Uterus (tissue), 2 donors: ENCODE data around the gene MAPRE2.

Source experiments
- CTCF ChIP-seq, 4 experiments: fragments of 200-600 bp in 2 of 4; fragments of 450-650 bp in 2 of 4; sonication (generic) in 2 of 4; IDR thresholded peaks; one replicate each; pipeline ENCODE4 v1.5.1; 2016 to 2019; ENCODE audit warnings: antibody characterized with exemption in 4 of 4, mild to moderate bottlenecking in 2 of 4, moderate library complexity in 1 of 4
- POLR2A ChIP-seq, 2 donors: fragments of 450-650 bp; IDR thresholded peaks; one replicate each; pipeline ENCODE4 v1.6.1; 2016; ENCODE audit warnings: antibody characterized with exemption in 2 of 2, mild to moderate bottlenecking in 1 of 2, moderate library complexity in 1 of 2

GRCh38 chr18:35029770-35030169 lies 11.4 kb upstream of the MAPRE2 start:
- TF ChIP-seq POLR2A (IDR thresholded peaks at IDR 0.05): no peak
- TF ChIP-seq CTCF (IDR thresholded peaks at IDR 0.05): no peak
